Osteocyte (in vitro differentiated cells): ENCODE results near the gene KANK3. TPM values are rescaled to one million over a fixed set of nuclear protein-coding genes. Genes with fewer than 3 reads are reported as not detected.

Experiments used
- DNase-seq: peaks from one replicate; pipeline ENCODE4 v3.0.0; 2021; ENCODE audit warnings: mixed read lengths; ENCODE audit not compliant: unreplicated experiment; ENCODE audit errors: extremely low spot score
- H3K27ac Mint-ChIP-seq: one replicate; pipeline ENCODE4 v1.8.0; 2021; ENCODE audit warnings: mild to moderate bottlenecking, mixed read lengths; ENCODE audit not compliant: unreplicated experiment
- H3K27me3 Mint-ChIP-seq: one replicate; pipeline ENCODE4 v1.8.0; 2021; ENCODE audit warnings: mixed read lengths; ENCODE audit not compliant: unreplicated experiment
- H3K36me3 Mint-ChIP-seq: one replicate; pipeline ENCODE4 v1.8.0; 2021; ENCODE audit warnings: mixed read lengths; ENCODE audit not compliant: unreplicated experiment
- H3K4me1 Mint-ChIP-seq: one replicate; pipeline ENCODE4 v1.8.0; 2021; ENCODE audit warnings: mixed read lengths; ENCODE audit not compliant: unreplicated experiment
- H3K4me3 Mint-ChIP-seq: one replicate; pipeline ENCODE4 v1.8.0; 2021; ENCODE audit warnings: mild to moderate bottlenecking, moderate library complexity, mixed read lengths; ENCODE audit not compliant: unreplicated experiment
- H3K9me3 Mint-ChIP-seq: one replicate; pipeline ENCODE4 v1.8.0; 2021; ENCODE audit warnings: mixed read lengths; ENCODE audit not compliant: unreplicated experiment
- total RNA-seq: library from RNA; stranded (reverse); gene quantifications from 2 replicates; pipeline ENCODE4 v1.2.1, GENCODE V29; 2021
- TF ChIP-seq, protein P1 (sequence below): fragments of 200-600 bp; sonication (generic); IDR thresholded peaks from 2 replicates; pipeline ENCODE4 v1.5.0; 2021; ENCODE audit warnings: antibody characterized with exemption, mild to moderate bottlenecking, moderate library complexity

KANK3 gene
- total RNA-seq, 1 donor from 2014 or later: 0.30 TPM

DNA sequence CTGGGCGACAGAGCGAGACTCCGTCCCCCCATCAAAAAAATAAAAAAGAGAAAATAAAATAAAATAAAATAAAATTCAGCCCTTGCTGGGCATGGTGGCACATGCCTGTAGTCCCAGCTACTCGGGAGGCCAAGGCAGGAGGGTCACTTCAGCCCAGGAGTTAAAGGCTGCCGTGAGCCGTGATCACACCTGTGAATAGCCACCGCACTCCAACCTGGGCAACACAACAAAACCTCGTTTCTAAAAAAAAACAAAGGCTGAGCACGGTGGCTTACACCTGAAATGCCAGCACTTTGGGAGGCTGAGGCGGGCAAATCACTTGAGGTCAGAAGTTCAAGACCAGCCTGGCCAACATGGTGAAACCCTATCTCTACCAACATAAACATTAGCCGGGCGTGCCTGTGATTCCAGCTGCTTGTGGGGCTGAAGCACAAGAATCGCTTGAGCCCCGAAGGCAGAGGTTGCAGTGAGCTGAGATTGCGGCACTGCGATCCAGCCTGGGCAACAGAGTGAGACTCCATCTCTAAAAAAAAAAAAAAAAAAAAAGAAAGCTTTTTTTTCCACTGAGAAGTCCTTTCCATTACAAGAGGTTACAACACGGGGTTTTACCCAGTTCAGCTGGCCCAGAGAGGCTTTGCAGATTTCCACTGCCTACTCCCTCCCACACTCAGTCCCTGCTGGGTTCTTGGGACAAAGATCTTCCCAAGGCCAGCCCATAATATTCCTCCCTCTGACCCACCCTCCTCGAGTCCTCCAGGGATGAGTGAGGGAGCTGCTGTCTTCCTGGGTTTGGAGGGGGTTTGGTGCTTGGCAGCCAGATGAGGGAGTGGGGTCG is 27.3 kb upstream of the KANK3 start:
- no peaks in the 10 kb centered on the region for H3K9me3 Mint-ChIP-seq
- H3K27ac Mint-ChIP-seq: no peak overlapping the region
- H3K27me3 Mint-ChIP-seq: no peaks in the 10 kb centered on the region
- peaks cover 10% of the 10 kb centered on the region for H3K36me3 Mint-ChIP-seq
- H3K4me3 Mint-ChIP-seq: no peak overlapping the region
- TF ChIP-seq, protein P1, sequence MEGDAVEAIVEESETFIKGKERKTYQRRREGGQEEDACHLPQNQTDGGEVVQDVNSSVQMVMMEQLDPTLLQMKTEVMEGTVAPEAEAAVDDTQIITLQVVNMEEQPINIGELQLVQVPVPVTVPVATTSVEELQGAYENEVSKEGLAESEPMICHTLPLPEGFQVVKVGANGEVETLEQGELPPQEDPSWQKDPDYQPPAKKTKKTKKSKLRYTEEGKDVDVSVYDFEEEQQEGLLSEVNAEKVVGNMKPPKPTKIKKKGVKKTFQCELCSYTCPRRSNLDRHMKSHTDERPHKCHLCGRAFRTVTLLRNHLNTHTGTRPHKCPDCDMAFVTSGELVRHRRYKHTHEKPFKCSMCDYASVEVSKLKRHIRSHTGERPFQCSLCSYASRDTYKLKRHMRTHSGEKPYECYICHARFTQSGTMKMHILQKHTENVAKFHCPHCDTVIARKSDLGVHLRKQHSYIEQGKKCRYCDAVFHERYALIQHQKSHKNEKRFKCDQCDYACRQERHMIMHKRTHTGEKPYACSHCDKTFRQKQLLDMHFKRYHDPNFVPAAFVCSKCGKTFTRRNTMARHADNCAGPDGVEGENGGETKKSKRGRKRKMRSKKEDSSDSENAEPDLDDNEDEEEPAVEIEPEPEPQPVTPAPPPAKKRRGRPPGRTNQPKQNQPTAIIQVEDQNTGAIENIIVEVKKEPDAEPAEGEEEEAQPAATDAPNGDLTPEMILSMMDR: no peak
- H3K4me1 Mint-ChIP-seq: peaks cover 26% of the 10 kb centered on the region
- no peak for DNase-seq

DNA sequence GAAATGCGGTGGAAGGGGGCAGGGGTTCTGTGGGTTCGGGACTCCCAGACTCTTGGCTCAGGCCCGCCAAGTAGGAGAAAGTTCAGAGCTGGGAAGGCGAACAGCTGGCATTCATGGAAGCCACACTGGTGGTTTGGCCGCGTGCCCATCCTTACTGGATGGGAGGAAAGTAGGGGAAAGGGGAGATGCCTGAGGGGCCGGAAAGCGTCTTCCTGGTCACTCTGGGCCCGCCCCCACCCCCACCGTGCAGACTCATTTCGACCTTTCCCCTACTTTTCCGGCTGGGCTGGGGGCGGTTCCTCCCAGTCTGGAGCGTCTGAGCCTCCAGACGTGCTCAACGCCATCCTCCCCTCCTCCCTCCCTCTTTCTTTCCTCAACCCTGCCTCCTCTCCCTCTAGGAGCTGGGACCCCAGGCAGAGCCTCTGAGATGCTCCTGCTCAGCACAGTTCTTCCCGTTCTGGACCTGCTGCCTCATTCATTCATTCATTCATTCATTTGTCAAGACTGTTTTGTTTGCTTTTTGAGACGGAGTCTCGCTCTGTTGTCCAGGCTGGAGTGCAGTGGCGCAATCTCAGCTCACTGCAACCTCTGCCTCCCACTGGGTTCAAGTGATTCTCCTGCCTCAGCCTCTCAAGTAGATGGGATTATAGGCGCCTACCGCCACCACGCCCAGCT is 24.4 kb upstream of the KANK3 start:
- Mint-ChIP-seq H3K9me3 (no peaks in the 10 kb centered on the region), H3K36me3 (peaks cover 4% of the 10 kb centered on the region), H3K4me3 (peak overlapping the region; percentile 54), H3K27me3 (no peaks in the 10 kb centered on the region), H3K27ac (peak overlapping the region; percentile 85), H3K4me1 (peaks cover 39% of the 10 kb centered on the region)
- TF ChIP-seq, protein P1: no peak
- DNase-seq: peak; percentile 99

DNA sequence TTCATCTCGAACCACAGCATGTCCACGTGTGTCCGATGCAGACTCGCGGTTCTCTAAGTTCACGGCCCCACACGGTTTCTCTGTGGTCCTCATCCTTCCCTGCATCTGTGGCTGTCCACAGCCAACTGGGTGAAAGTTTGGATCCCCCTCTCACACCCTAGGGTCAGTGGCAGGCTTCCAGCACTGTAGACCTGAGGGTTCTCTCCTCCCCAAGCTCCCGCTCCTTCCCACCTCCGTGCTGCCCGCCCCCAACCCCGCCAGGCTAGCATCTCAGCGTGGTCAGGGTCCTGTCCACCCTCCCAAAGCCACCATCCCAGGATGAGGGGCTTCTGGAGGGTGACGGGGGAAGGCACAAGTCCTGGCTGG is 23.9 kb upstream of the KANK3 start:
- H3K36me3 Mint-ChIP-seq: peaks cover 4% of the 10 kb centered on the region
- no peaks in the 10 kb centered on the region for H3K9me3 Mint-ChIP-seq
- H3K4me3 Mint-ChIP-seq: peak overlapping the region; percentile 54
- H3K27ac Mint-ChIP-seq: peak overlapping the region; percentile 85
- no peaks in the 10 kb centered on the region for H3K27me3 Mint-ChIP-seq
- TF ChIP-seq, protein P1: no peak
- DNase-seq: no peak
- peaks cover 45% of the 10 kb centered on the region for H3K4me1 Mint-ChIP-seq

DNA sequence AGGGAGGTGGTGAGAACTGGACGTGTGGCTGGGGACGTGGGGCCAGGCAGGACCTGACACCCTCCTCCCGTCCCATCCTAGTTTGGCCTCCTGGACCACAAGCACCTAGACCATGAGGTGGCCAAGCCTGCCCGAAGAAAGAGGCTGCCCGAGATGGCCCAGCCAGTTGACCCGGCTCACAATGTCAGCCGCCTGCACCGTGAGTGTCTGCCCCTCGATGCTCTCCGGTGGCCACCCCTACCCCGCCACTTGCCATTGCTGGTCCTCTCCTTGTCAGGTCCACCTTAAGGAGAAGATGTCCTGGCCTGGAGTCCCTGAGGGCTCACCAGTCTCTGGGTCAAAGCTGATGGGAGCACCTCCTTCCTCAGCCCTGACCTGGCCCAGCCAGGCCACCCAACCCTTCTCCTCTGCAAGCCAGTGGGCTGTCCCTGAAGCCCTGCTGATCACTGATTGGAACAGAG is 23.1 kb upstream of the KANK3 start:
- TF ChIP-seq, protein P1: no peak
- H3K36me3 Mint-ChIP-seq: peaks cover 2% of the 10 kb centered on the region
- no peak overlapping the region for H3K4me3 Mint-ChIP-seq
- H3K4me1 Mint-ChIP-seq: peaks cover 49% of the 10 kb centered on the region
- no peaks in the 10 kb centered on the region for H3K27me3 Mint-ChIP-seq
- H3K9me3 Mint-ChIP-seq: no peaks in the 10 kb centered on the region
- peak overlapping the region; percentile 85 for H3K27ac Mint-ChIP-seq
- DNase-seq: no peak
